ENCODE data around the gene PGAM2.
A peak's percentile ranks its signal among the peaks of the same experiment; 100 is the strongest.

Gene PGAM2

DNA sequence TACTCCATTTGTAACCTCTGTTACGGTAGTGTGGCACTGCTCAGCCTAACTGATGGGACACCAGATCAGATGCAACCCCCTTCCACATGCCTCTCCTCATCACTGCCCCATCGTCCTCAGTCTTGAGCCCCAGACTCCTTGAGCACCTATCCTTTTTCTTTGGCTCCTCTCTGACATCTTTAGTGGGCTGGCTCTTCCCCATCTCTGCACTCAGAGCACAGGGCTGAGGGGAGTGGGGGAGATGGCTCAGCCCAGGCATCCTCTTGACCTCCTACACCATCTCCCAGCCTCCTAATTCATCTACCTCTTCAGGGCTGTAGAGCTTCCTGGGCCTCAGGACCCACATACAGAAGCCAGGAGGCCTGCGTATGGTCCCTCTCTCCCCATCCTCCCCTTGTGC lies 18.4 kb upstream of the PGAM2 start:
- DNase-seq (ENCODE audit: low read depth): no peak

DNA sequence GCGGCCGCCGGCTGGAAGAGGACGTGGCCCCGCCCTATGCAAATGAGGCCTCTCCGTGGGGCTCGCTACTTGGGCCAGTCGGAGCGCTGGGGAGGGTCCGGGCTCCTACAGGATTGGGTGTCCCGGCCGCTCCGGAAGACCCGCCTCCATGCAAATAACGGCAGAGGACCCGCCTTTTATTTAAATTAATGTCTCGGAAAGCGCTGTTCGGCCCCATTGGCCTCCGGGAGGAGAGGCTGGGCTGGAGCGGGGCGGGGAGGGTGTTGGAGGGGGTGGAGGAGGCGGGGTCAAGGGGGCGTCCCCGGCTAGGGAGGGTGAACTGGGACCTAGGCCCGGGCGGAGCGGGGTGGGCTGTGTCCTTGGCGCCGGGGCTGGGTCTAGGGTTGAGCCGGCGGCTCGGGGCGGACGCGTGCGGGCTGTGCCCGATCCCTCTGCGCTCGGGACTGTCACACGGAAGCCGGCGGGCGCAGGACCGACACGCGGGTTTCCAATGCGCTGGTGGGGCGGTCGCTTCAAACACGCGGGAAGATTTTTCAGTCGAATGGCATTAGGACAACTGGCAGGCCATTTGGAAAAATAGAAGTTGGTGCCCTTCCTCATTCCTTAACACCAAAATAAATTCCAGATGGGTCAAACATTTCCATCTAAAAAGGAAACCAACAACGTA lies 17.3 kb upstream of the PGAM2 start:
- DNase-seq (ENCODE audit: low read depth): peak; percentile 100

DNA sequence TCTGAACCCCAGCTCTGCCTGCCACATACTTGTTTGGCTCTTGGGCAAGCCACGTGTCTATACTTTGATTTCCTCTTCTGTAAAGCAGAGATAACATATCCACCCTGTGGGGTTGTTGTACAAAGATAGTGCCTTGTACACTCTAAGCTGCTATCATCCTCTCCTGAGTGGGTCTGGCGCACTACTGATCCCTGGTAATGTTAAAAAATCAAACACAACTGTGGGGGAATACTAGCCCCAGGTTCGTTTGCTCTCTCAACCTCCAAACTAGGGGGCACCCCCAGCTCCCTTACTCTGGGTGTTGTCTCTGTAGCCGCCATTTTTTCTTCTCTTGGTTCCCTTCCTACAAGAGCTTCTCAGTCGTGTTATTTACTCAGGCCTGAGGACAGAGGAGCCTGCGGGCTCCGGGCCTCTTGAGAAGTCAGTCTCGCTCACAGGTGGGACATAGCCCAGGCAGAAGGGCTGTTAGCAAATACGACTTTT lies 15.9 kb upstream of the PGAM2 start:
- DNase-seq (ENCODE audit: low read depth): no peak

DNA sequence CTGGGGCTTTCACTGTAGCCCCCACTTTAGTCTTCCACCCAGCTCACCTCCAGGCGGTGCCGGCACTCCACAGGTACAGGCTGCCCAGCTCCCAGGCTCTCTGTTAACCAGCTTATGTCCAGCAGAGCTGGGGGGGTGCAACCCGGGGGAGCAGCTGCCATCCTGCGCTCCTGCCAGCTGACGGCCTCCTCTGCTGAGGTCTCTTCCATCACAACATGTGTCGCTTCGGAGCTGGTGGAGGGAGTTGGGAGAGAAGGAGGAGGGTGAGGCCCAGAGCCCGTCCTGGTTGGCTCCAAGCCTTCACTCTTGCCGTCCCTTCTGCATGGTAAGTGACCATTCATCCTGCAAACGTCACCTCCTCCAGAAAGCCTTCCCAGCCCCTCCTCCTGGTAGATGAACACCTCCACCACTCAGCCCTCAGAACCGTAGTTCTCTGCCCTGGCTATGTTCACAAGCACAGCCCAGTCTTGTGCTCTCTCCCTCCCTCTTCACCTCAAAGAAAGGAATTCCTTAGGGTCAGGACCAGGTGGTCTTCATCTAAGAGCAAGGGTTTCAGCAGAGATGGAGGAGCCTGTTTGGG lies 15.4 kb upstream of the PGAM2 start:
- DNase-seq (ENCODE audit: low read depth): no peak

DNA sequence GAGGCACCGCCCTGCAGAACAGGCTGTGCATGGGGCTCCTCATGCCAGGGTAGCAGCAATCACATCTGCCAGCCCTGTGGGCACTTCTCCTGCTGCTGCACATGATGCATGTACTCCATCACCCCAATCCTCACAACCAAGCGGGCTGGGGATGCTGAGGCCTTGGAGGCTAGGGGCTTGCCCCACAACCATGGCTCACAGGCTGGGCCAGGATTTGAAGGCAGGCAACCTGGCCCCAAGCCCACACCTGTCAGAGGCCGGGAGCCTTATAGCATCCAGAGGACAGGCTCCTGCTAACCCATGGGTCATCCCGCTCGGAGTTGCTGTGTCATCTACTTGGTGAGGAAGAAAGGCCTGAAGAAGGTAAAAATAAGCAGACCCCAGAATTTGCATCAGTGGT lies 14.8 kb upstream of the PGAM2 start:
- DNase-seq (ENCODE audit: low read depth): no peak

DNA sequence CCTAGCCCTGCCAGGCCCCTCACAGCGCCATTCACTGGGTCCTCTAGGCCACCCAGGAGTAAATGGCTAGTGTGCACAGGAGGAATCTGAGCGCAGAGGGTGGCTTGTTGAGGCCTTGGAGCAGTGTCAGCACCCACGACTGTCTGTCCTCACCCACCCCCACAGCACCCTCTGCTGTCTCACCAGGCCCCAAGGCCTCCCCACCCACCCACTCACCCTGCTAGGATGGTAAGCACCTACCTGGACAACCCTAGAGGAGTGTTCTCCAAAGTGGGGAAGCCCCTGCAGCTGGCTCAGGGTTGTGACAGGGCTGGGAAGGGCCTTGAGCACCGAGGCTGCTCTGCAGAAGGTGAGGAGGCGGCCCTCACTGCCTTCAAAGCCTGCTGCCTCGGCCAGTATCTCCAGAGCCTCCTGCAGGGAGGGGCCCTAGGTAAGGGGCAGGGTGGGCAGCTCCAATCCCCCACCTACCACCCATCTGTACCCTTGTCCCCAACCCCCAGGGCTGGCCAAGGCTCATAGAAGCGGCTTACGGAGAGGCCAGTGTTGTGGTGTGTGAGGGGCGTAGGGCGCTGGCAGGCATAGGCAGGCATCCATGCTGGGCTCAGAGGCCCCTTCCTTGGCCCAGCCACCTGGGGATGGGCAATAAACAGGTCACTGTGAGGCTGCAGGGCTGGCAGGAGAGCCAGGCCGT lies 14.1 kb upstream of the PGAM2 start:
- no peak for DNase-seq (ENCODE audit: low read depth)

DNA sequence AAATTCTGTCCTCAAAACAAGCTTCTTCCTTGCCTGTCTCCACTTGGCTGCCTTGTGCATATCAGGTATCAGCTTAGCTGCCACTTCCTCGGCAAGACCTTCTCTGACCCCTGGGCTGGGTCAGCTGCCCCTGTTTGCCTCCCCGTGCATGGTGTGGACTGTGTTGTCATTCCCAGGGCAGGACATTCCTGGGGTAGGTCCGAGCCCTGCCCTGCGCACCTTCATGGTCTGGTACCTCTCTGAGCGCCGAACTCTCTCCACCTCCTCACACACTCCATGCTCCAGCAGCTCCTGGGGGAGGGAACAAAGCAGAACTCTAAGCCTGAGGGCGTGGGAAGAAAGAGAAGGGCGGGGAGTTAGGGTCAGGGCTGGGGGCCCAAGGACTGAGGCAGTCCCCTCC lies 13.2 kb upstream of the PGAM2 start:
- no peak for DNase-seq (ENCODE audit: low read depth)

DNA sequence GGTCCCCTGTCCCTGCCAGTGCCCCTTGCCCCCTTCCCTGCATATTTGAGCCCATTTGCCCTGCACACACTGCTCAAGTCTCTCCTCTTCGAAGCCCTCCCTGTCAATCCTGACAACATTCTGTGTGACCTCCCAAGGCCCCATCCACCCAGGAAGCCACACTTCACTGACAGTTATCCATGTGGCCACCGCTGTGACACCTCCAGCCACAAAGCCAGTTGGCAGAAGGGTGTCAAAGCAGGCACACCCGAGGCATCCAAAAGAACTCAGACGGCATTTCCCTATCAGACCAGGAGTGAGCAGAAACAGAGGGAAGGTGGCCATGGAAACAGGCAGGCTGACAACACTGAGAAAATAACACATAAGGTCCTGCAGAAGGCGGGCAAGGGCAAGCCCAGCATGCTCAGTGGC lies 12.3 kb upstream of the PGAM2 start:
- DNase-seq (ENCODE audit: low read depth): no peak

DNA sequence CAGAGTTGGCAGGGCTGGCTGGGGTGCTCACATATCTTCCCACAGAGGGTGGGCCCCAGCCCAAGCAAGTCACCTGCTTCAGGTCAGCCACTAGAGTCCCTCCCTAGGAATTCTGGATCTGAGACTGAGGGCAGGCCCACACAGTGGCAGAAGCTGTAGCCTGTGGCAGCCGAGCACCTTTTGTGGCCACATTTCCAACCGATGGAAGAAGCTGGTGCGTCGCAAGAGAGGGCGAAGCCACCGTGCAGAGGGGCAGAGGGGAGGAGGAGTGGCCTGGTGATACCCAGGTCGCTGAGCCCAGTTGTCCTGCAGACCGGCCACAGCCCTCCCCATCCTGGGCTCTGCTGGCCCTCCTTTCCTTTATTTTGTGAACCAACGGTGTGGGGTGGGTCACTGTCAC lies 11.7 kb upstream of the PGAM2 start:
- DNase-seq (ENCODE audit: low read depth): no peak

DNA sequence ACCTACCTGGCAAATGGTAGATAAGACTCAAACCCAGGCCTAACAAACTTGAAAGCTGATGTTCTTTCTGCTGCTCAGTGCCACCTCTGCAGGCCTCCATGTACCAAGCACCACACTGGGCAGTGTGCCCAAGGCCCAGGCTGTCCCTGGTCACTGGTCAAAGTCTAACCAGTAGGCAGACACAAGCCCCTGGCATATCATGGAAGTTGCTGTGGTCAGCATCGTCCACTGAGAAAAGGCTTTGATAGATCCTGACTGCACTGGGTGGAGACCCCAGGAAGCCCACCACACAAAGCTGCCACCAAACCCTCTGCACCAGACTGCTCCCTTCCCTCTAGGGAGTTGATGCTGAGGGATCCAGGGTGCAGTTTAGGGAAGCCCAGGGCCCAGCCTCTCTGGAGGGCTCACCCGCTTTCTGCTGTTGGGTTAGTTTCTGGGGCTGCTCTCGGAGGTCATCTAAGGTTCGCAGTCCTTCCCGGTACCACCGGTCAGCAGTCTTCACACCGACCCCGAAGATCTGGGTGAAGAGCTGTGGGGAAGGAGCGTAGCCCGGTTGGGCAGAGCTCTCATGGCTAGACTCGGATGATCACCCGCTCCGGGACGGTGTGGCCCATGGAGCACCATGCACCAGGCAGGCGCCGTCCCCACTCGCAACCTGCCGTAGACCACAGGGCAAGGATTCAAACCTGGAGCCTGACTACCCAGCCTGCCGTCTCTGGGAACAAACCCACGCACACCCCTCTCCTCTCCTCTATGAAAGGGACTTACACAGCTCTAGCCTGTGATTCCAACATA lies 10.9 kb upstream of the PGAM2 start:
- DNase-seq (ENCODE audit: low read depth): no peak

DNA sequence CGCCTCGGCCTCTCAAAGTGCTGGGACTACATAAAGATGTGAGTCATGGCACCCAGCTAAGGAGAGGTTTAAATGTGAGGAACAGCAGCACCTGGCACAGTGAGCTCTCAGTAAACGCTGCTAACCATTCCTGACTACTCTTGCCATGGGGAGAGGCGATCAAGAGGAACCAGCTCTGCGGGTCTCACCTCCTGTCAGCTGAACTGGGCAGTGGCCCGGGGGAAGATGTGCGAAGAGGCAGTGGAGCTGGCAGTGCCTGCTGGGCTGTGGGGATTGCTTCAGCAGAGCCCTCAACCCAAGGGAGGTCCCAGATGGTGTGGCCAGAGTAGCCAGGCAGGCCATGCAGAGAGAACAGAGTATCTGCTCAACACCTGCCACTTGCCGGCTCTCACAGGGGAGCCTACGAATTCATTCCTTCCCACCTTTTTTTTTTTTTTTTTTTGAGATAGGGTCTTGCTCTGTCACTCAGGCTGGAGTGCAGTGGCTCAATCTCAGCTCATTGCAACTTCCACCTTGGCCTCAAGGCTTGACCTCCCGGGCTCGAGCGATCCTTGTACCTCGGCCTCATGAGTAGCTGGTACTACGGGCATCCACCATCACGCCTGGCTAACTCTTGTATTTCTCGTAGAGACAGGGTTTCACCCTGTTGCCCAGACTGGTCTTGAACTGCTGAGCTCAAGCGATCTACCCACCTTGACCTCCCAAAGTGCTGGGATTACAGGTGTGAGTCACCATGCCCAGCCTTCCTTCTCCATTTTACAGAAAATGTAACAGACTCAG lies 10.1 kb upstream of the PGAM2 start:
- DNase-seq (ENCODE audit: low read depth): no peak

DNA sequence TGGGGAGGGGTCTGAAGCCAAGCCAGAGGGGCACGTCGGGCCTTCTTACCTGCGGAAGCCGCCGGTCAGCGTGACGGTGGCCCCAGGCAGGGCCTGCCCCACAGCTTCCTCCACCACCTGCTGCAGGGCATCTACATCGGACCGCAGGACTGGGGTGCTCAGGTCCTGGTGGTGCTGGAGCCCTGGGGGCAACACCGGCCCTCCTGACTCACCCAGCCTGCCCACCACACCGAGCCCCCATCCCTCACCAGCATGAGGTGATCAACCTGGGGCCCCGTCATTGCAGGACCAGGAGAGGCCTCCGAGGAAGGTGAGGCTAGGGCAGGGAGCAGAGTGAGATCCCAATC lies 9.0 kb upstream of the PGAM2 start:
- peak; percentile 66 for DNase-seq (ENCODE audit: low read depth)

DNA sequence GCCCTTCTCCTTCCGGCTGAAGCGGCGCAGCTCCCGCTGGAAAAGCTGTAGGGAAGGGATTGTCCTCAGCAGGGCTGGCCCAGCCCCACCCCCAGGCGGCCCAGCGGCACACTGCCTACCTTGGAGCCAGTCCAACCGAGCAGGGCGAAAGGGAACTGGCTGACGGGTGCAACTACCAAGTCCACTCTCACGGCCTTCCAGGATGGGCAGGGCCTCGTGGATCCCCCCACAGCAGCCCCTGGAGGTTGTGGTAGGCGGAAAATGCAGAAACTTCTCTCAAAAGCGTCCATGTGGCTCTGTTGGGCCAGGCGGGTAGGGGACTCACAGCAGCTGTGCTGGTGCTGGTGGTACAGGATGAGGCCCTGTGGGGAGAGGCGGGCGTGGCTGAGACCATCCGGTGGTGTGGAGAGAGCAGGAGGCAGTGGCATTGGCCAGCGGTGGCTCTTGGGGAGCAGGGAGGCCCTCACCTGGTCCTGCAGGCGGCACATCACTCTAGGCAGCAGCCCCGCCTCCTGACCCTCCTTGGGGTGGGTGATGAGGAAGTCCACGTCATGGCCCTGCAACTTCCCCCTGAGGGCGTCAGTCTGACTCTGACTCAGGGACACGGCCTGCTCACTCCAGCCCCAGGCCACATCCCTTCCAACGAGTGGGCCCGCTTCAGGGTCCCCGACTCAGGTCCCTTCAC lies 8.4 kb upstream of the PGAM2 start:
- peak; percentile 99 for DNase-seq (ENCODE audit: low read depth)

DNA sequence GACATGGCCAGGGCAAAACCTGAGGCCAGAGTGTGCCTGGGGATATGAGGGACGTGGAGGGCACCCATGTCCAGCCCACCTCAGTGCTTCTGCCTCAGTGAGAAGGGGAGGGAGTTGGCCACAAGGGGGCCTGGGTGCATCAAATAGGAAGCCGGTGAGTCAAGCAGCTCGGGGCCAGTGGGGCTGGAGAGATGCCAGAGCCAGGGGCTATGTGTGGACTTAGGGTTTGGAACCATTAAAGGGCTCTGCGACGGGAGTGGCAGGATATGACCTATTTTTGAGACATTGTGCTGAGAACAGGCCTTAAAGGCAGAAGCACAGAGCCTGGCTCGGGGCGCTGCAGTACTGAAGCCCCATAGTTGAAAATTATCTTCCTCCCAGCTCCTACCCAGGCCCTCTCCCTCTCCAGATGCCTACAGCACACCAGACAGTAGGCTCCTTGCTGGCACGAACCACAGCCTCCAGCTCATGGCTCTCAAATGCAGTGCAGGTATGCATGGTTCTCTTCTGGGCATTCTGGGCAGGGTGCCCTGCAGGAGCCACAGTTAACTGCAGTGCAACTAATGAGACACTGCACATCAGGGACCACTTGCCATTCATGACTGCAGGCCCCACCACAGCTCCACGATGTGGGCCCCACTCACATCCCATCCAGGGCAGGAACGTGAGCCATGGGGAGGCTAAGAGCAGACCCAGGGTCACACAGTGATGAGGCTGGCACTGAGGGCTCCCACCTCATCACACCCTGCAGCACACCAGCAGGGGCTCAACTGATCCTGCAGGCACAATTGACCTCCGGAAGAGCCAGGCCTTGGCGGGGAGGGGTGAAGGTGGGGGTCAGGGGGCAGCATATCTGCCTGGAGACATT lies 7.2 kb upstream of the PGAM2 start:
- peak; percentile 100 for DNase-seq (ENCODE audit: low read depth)

DNA sequence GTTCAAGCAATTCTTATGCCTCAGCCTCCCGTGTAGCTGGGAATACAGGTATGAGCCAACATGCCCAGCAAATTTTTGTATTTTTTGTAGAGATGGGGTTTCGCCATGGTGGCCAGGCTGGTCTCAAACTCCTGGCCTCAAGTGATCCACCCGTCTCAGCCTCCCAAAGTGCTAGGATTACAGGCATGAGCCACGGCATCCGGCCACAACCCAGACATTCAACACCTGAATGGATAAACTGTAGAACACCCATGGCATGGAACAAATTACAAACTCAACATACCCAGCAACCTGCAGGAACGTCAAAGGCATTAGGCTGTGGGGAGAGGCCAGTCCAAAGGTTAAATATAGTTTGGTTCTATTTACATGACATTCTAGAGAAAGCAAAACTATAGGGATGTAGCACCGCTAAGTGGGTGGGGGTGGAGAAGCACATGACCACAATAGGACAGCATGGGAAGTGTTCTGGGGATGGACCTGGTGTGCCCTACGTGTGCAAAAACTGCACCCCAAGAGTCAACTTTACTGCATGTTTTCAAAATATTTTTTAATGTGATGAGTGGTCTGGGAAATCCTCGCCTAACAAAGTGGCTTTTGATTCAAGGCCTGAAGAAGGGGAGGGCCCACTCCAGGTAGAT lies 6.5 kb upstream of the PGAM2 start:
- no peak for DNase-seq (ENCODE audit: low read depth)

DNA sequence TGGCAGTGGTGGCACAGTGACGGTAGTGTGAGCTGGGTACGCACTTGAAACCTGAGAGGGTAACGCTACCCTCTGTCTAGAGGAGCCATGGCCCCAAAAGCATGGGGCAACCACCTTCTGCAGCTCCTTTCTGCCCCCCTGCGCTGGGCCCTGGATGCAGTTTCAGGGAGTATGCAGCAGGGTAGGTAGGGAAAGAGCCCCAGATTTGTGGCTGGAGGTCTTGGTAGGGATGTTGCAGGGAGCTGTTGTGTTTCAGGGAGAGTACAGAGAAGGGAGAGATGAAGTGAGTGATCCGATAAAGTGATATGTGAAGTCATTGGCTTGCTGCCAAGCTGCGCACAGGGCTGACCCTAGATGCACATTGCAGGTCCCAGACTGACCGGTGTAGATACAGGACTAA lies 2.7 kb upstream of the PGAM2 start:
- peak; percentile 35 for DNase-seq (ENCODE audit: low read depth)

DNA sequence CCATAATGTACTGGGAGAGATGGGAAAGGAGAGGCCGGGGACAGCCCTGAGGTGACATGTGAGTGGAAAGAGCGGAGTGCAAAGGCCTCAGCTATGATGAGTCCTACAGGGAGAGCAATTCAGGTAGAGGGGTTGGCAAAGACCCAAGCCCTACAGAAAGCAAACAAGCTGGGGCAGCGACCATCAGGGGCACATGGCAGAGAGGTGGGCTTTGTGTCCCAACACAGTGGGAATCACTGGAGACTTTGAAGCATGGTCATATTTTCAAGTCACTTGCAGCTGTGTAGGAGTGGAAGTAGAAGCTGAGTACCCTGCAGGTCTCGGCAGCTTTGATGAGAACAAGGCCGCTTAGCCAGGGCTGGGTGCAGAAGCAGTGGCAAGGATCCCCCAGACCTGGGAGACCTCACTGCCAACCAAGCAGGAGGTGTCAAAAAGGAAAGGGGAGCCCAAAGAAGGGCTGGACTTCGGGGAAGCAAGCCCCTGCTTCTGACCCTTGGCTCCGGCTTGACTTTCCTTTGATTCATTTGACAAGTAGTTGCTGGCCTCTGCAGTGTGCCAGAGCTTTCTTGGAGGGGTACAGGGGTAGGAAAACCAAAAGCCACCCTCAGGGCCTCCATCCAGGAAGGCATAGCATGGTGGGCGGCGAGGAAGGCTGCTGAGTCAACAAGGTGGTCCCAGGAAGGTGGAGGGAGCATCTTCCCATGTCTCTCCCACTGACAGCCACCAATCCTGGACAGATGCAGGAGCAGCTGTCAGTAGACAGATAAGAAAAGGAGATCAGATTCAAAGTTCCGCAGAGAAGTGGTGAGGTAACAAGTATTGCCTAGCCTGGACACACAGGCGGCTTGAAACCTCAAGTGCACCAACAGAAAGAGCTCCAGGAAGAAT lies 1.9 kb upstream of the PGAM2 start:
- peak; percentile 24 for DNase-seq (ENCODE audit: low read depth)

DNA sequence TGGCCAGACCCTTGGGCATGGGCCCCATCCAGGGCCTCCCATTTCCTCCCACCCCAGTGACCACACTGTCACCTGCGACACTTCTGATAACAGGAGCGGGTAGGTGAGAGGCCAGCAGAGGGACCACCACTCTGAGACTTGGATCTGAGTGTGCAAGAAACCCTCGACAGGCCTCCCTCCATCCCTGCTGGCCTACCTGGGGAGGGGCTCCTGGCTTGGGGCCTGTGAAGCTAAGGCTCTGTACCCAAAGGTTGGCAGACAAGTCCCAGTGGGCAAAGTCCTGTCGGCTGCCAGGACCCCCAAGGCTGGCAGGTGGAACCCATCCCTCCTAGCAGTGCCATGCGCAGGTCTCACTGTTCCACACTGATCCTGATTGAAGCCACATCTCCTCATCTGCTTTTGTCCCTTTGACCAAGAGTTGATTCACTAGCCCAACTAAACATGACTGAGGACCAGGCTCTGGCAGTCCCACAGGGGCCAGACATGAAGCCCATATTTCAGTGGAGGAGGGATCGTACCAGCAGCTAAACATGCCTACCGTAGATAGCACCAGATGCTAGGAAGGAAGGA lies 1.2 kb upstream of the PGAM2 start:
- no peak for DNase-seq (ENCODE audit: low read depth)

DNA sequence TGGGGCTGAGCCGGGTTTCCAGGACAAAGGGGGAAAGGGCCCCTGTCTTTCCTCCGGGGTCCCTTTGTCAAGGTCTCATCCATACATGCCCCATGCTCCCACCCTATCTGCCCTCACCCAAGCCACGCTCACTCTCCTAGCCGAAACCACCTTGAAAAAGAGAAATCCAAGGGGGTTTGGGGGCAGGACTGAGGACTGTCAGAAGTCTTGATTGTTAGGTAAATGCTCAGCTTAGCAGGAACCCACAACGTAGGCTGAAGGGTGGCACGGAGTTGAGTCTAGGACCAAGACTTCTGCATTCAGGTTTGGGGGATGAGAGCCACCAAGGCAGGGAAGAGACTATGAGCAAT lies 719 bp upstream of the PGAM2 start:
- no peak for DNase-seq (ENCODE audit: low read depth)

All from ELR (cell line).